Glutamatergic neuron (in vitro differentiated cells): ENCODE measurements around the gene THBS4. TPM values are rescaled to one million over a fixed set of nuclear protein-coding genes. Genes with fewer than 3 reads are reported as not detected.

ENCODE experiments used
- DNase-seq: peaks from one replicate; pipeline ENCODE4 v3.0.0; 2022
- H3K27ac Mint-ChIP-seq: one replicate; pipeline ENCODE4 v1.8.0; 2020; ENCODE audit warnings: mild to moderate bottlenecking, mixed read lengths, inconsistent platforms; ENCODE audit not compliant: unreplicated experiment
- H3K27me3 Mint-ChIP-seq: one replicate; pipeline ENCODE4 v1.8.0; 2020; ENCODE audit warnings: mild to moderate bottlenecking, moderate library complexity, mixed read lengths, inconsistent platforms; ENCODE audit not compliant: unreplicated experiment
- H3K36me3 Mint-ChIP-seq: one replicate; pipeline ENCODE4 v1.8.0; 2020; ENCODE audit warnings: mild to moderate bottlenecking, mixed read lengths, inconsistent platforms; ENCODE audit not compliant: unreplicated experiment
- H3K4me1 Mint-ChIP-seq: one replicate; pipeline ENCODE4 v1.8.0; 2020; ENCODE audit warnings: mild to moderate bottlenecking, low read depth, mixed read lengths, inconsistent platforms; ENCODE audit not compliant: unreplicated experiment
- H3K4me3 Mint-ChIP-seq: one replicate; pipeline ENCODE4 v1.8.0; 2020; ENCODE audit warnings: mild to moderate bottlenecking, mixed read lengths, inconsistent platforms; ENCODE audit not compliant: unreplicated experiment
- H3K9me3 Mint-ChIP-seq: one replicate; pipeline ENCODE4 v1.8.0; 2020; ENCODE audit warnings: mild to moderate bottlenecking, moderate library complexity, mixed read lengths, inconsistent platforms; ENCODE audit not compliant: unreplicated experiment
- total RNA-seq: library from RNA; stranded (reverse); fragmentation: NEBNext Ultra II Directional; extraction: Animal tissue kit (Norgen Biotek cat#: 25700); gene quantifications from one replicate; pipeline ENCODE4 v1.2.1, GENCODE V29; 2021; ENCODE audit not compliant: unreplicated experiment
- TF ChIP-seq, protein P1 (sequence below): fragments of 200-600 bp; sonication (generic); IDR thresholded peaks from one replicate; pipeline ENCODE4 v1.5.0; 2021; ENCODE audit not compliant: partially characterized antibody, unreplicated experiment

Gene THBS4
- total RNA-seq, 1 donor from 2014 or later: 41.1 TPM

GRCh38 chr5:80060966-80061365 lies 25.8 kb downstream of the THBS4 start:
- Mint-ChIP-seq H3K9me3 (no peaks in the 10 kb centered on the region), H3K27me3 (no peaks in the 10 kb centered on the region), H3K36me3 (no peaks in the 10 kb centered on the region), H3K27ac (no peak overlapping the region), H3K4me3 (no peak overlapping the region), H3K4me1 (no peaks in the 10 kb centered on the region)
- no peak for DNase-seq
- TF ChIP-seq, protein P1, sequence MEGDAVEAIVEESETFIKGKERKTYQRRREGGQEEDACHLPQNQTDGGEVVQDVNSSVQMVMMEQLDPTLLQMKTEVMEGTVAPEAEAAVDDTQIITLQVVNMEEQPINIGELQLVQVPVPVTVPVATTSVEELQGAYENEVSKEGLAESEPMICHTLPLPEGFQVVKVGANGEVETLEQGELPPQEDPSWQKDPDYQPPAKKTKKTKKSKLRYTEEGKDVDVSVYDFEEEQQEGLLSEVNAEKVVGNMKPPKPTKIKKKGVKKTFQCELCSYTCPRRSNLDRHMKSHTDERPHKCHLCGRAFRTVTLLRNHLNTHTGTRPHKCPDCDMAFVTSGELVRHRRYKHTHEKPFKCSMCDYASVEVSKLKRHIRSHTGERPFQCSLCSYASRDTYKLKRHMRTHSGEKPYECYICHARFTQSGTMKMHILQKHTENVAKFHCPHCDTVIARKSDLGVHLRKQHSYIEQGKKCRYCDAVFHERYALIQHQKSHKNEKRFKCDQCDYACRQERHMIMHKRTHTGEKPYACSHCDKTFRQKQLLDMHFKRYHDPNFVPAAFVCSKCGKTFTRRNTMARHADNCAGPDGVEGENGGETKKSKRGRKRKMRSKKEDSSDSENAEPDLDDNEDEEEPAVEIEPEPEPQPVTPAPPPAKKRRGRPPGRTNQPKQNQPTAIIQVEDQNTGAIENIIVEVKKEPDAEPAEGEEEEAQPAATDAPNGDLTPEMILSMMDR: no peak

GRCh38 chr5:80061547-80061946 lies 26.4 kb downstream of the THBS4 start:
- Mint-ChIP-seq H3K27me3 (no peaks in the 10 kb centered on the region), H3K4me1 (no peaks in the 10 kb centered on the region), H3K27ac (no peak overlapping the region), H3K4me3 (no peak overlapping the region), H3K36me3 (no peaks in the 10 kb centered on the region), H3K9me3 (no peaks in the 10 kb centered on the region)
- TF ChIP-seq, protein P1: no peak
- no peak for DNase-seq

GRCh38 chr5:80064124-80064523 lies 29.0 kb downstream of the THBS4 start:
- H3K36me3 Mint-ChIP-seq: no peaks in the 10 kb centered on the region
- H3K4me3 Mint-ChIP-seq: no peak overlapping the region
- H3K4me1 Mint-ChIP-seq: peaks cover 2% of the 10 kb centered on the region
- DNase-seq: no peak
- no peaks in the 10 kb centered on the region for H3K27me3 Mint-ChIP-seq
- H3K27ac Mint-ChIP-seq: no peak overlapping the region
- TF ChIP-seq, protein P1: no peak
- no peaks in the 10 kb centered on the region for H3K9me3 Mint-ChIP-seq

GRCh38 chr5:80067016-80067415 lies 31.9 kb downstream of the THBS4 start:
- peaks cover 14% of the 10 kb centered on the region for H3K4me1 Mint-ChIP-seq
- no peak overlapping the region for H3K4me3 Mint-ChIP-seq
- H3K36me3 Mint-ChIP-seq: peaks cover 4% of the 10 kb centered on the region
- no peak overlapping the region for H3K27ac Mint-ChIP-seq
- H3K9me3 Mint-ChIP-seq: no peaks in the 10 kb centered on the region
- TF ChIP-seq, protein P1: no peak
- no peaks in the 10 kb centered on the region for H3K27me3 Mint-ChIP-seq
- no peak for DNase-seq

- Mint-ChIP-seq H3K4me3 (no peak overlapping the region), H3K9me3 (no peaks in the 10 kb centered on the region), H3K4me1 (peaks cover 14% of the 10 kb centered on the region), H3K36me3 (peaks cover 4% of the 10 kb centered on the region), H3K27me3 (no peaks in the 10 kb centered on the region), H3K27ac (no peak overlapping the region)
- TF ChIP-seq, protein P1: no peak
- no peak for DNase-seq
Measured at GRCh38 chr5:80067531-80068245, 32.5 kb downstream of the THBS4 start.
